GM12878 (cell line): ENCODE data around the gene SUPT6H. TPM values are rescaled to one million over a fixed set of nuclear protein-coding genes. Genes with fewer than 3 reads are reported as not detected.

Source experiments
- CEBPB ChIP-seq, 2 experiments: fragments of 150-350 bp in 1 of 2; IDR thresholded peaks; 2 replicates each; pipeline ENCODE4 v1.6.1; 2012 to 2014; ENCODE audit warnings: low read depth in 2 of 2, low read length in 2 of 2, borderline replicate concordance in 1 of 2, inconsistent platforms in 1 of 2
- EED ChIP-seq: sonication (generic); IDR thresholded peaks from 2 replicates; pipeline ENCODE4 v1.6.1; 2016; ENCODE audit warnings: antibody characterized with exemption, low read depth
- FOS ChIP-seq: IDR thresholded peaks from 3 replicates; pipeline ENCODE4 v1.6.1; 2011; ENCODE audit warnings: borderline replicate concordance; ENCODE audit not compliant: insufficient read length; ENCODE audit errors: extremely low read depth
- HCFC1 ChIP-seq: fragments of 150-350 bp; IDR thresholded peaks from 2 replicates; pipeline ENCODE4 v1.6.1; 2014; ENCODE audit warnings: low read length
- IRF4 ChIP-seq: IDR thresholded peaks from 2 replicates; pipeline ENCODE4 v1.6.1; 2011; ENCODE audit warnings: low read depth, low read length
- JUNB ChIP-seq: IDR thresholded peaks from 2 replicates; pipeline ENCODE4 v1.6.1; 2016; ENCODE audit warnings: antibody characterized with exemption, mild to moderate bottlenecking
- KAT2A ChIP-seq: conservative IDR thresholded peaks from 2 replicates; pipeline ENCODE4 v1.6.1; 2011; ENCODE audit warnings: low read depth, low read length; ENCODE audit not compliant: control insufficient read depth
- MLLT1 ChIP-seq: fragments of 450-650 bp; IDR thresholded peaks from 2 replicates; pipeline ENCODE4 v1.6.1; 2016; ENCODE audit warnings: mild to moderate bottlenecking
- MYB ChIP-seq: fragments of 150-350 bp; IDR thresholded peaks from 2 replicates; pipeline ENCODE4 v1.6.1; 2014; ENCODE audit warnings: mild to moderate bottlenecking, low read depth, low read length, borderline replicate concordance
- RB1 ChIP-seq: fragments of 450-650 bp; formaldehyde crosslinking; IDR thresholded peaks from 2 replicates; pipeline ENCODE4 v1.6.1; 2017; ENCODE audit warnings: mild to moderate bottlenecking, borderline replicate concordance
- RELA ChIP-seq: fragments of 450-650 bp; IDR thresholded peaks from 2 replicates; pipeline ENCODE4 v1.8.0; 2014; ENCODE audit warnings: borderline replicate concordance; ENCODE audit not compliant: partially characterized antibody
- RUNX3 ChIP-seq: IDR thresholded peaks from 2 replicates; pipeline ENCODE4 v1.6.1; 2012; ENCODE audit warnings: low read length, inconsistent platforms
- SREBF1 ChIP-seq: IDR thresholded peaks from 2 replicates; pipeline ENCODE4 v1.6.1; 2012; ENCODE audit warnings: mild to moderate bottlenecking, low read length
- SREBF2 ChIP-seq: IDR thresholded peaks from 2 replicates; pipeline ENCODE4 v1.6.1; 2012; ENCODE audit warnings: mild to moderate bottlenecking, low read length
- SRF ChIP-seq, 2 experiments: IDR thresholded peaks; 2 replicates each; pipeline ENCODE4 v1.6.1; 2011; ENCODE audit warnings: low read depth in 2 of 2, low read length in 2 of 2, mild to moderate bottlenecking in 1 of 2, moderate library complexity in 1 of 2
- TBL1XR1 ChIP-seq: IDR thresholded peaks from 2 replicates; pipeline ENCODE4 v1.6.1; 2012; ENCODE audit warnings: low read depth, low read length, improper control_type of control experiment
- polyA plus RNA-seq, 11 experiments: library from polyadenylated mRNA; depleted of rRNA in 4 of 11; unstranded in 6 of 11; stranded (reverse) in 5 of 11; fragments of >200 nt; fragmentation: Nextera tagmentation in 4 of 11; fragmentation: Illumina TruSeq in 1 of 11; extraction: Ambion mirVana in 4 of 11; extraction: Trizol in 1 of 11; gene quantifications; 1 replicate in 1 of 11; 2 replicates in 10 of 11; pipeline versions ENCODE4 v1.2.1 to v1.2.3, GENCODE V29; 2011 to 2016; ENCODE audit warnings: inconsistent platforms in 2 of 11, missing spikeins in 2 of 11, low read depth in 1 of 11
- total RNA-seq, 4 experiments: library from RNA; depleted of rRNA in 3 of 4; stranded (reverse); fragments of >200 nt in 3 of 4; fragmentation: Illumina TruSeq in 1 of 4; extraction: Trizol in 1 of 4; gene quantifications; 2 replicates each; pipeline versions ENCODE4 v1.2.1 to v1.2.3, GENCODE V29; 2013 to 2021
- TF ChIP-seq, protein P1 (sequence below): fragments of 450-650 bp; formaldehyde crosslinking; IDR thresholded peaks from 2 replicates; pipeline ENCODE4 v1.4.0; 2020; ENCODE audit warnings: mild to moderate bottlenecking, moderate library complexity

SUPT6H gene
- total and polyA plus RNA-seq, 10 of the 15 experiments (the other 5 are each of a cell fraction or from before 2014, with no cell fraction given) = 1.7 to 58.8 (median 37.7) TPM

- TF ChIP-seq JUNB (no peak), CEBPB (IDR thresholded peaks at IDR 0.05; ENCODE audit: borderline replicate concordance in 1 of 2, low read depth in 2 of 2, low read length in 2 of 2) (no peak), IRF4 (no peak), TBL1XR1 (peak; percentile 46; the same call in 1 of the 2 replicates), SRF (IDR thresholded peaks at IDR 0.05; ENCODE audit: low read depth in 2 of 2, low read length in 2 of 2) (no peak), FOS (no peak), RELA (no peak), RUNX3 (no peak), HCFC1 (0 out of 2 replicates have a peak, but pooled peaks have one; percentile 8), MLLT1 (peak; percentile 60), MYB (0 out of 2 replicates have a peak, but pooled peaks have one; percentile 22), EED (peak; percentile 45; the same call in 1 of the 2 replicates), RB1 (peak; percentile 90; the same call in 1 of the 2 replicates), SREBF1 (no peak), KAT2A (no peak), SREBF2 (no peak)
- TF ChIP-seq, protein P1, sequence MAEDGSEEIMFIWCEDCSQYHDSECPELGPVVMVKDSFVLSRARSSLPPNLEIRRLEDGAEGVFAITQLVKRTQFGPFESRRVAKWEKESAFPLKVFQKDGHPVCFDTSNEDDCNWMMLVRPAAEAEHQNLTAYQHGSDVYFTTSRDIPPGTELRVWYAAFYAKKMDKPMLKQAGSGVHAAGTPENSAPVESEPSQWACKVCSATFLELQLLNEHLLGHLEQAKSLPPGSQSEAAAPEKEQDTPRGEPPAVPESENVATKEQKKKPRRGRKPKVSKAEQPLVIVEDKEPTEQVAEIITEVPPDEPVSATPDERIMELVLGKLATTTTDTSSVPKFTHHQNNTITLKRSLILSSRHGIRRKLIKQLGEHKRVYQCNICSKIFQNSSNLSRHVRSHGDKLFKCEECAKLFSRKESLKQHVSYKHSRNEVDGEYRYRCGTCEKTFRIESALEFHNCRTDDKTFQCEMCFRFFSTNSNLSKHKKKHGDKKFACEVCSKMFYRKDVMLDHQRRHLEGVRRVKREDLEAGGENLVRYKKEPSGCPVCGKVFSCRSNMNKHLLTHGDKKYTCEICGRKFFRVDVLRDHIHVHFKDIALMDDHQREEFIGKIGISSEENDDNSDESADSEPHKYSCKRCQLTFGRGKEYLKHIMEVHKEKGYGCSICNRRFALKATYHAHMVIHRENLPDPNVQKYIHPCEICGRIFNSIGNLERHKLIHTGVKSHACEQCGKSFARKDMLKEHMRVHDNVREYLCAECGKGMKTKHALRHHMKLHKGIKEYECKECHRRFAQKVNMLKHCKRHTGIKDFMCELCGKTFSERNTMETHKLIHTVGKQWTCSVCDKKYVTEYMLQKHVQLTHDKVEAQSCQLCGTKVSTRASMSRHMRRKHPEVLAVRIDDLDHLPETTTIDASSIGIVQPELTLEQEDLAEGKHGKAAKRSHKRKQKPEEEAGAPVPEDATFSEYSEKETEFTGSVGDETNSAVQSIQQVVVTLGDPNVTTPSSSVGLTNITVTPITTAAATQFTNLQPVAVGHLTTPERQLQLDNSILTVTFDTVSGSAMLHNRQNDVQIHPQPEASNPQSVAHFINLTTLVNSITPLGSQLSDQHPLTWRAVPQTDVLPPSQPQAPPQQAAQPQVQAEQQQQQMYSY (CRISPR knock-in tag) = no peak
- TF ChIP-seq, all 136 proteins: peak for 53
These were observed 81.5 kb downstream of the SUPT6H start, which contains the start of gene TRAF4 (continued) for GRCh38 chr17:28743243-28744103.
